ENCODE results near the gene DIDO1. TPM values are rescaled to one million over a fixed set of nuclear protein-coding genes. Genes with fewer than 3 reads are reported as not detected.

DIDO1 gene
- total RNA-seq, 3 donors from 2014 or later (not counting 1 experiment from before 2014, with no cell fraction given): 79.5 to 116 (median 83.4) TPM

- intact Hi-C loops (cut with micrococcal nuclease): no loop called here
- no peak overlapping the region for H3K4me3 Mint-ChIP-seq
Measured at GRCh38 chr20:62889871-62890270, 36.4 kb downstream of the DIDO1 start.

GRCh38 chr20:62889411-62889810, 36.9 kb downstream of the DIDO1 start:
- H3K27ac ChIP-seq (ENCODE audit: low read length): no peak overlapping the region
- H3K36me3 ChIP-seq (ENCODE audit: control insufficient read depth, insufficient read depth, low read length): peaks cover 79% of the 10 kb centered on the region
- no peaks in the 10 kb centered on the region for H3K9me3 ChIP-seq (ENCODE audit: control insufficient read depth, insufficient read depth, low read length)
- peaks cover 6% of the 10 kb centered on the region for H3K36me3 Mint-ChIP-seq
- ATAC-seq (no peak), DNase-seq (no peak)
- H3K27me3 Mint-ChIP-seq (ENCODE audit: low read depth in 2 of 2): no peaks in the 10 kb centered on the region
- H3K4me3 Mint-ChIP-seq: no peak overlapping the region
- no peak overlapping the region for H3K4me3 ChIP-seq (ENCODE audit: low read length)
- H3K27ac Mint-ChIP-seq: no peak overlapping the region
- WGBS (ENCODE audit: insufficient coverage): 97% methylated on average over 8 of the region's 8 CpGs
- H3K27me3 ChIP-seq (ENCODE audit: control insufficient read depth, insufficient read depth, low read length): no peaks in the 10 kb centered on the region
- intact Hi-C loops (cut with micrococcal nuclease): no loop called here
- H3K4me1 ChIP-seq (ENCODE audit: control insufficient read depth, insufficient read depth, low read length): peaks cover 13% of the 10 kb centered on the region
- H3K4me1 Mint-ChIP-seq: peaks cover 5 to 6% of the 10 kb centered on the region in 2 donors
- TF ChIP-seq CTCF (IDR thresholded peaks at IDR 0.05): no peak
- H3K9me3 Mint-ChIP-seq: no peaks in the 10 kb centered on the region

More at GRCh38 chr20:62889871-62890270, 36.4 kb downstream of the DIDO1 start:
- H3K36me3 Mint-ChIP-seq: peaks cover 7% of the 10 kb centered on the region
- WGBS (ENCODE audit: insufficient coverage): 98% methylated on average over 9 of the region's 9 CpGs
- ATAC-seq (no peak), DNase-seq (no peak)
- no peak overlapping the region for H3K27ac ChIP-seq (ENCODE audit: low read length)
- no peaks in the 10 kb centered on the region for H3K9me3 Mint-ChIP-seq
- no peak overlapping the region for H3K27ac Mint-ChIP-seq
- no peaks in the 10 kb centered on the region for H3K9me3 ChIP-seq (ENCODE audit: control insufficient read depth, insufficient read depth, low read length)
- no peaks in the 10 kb centered on the region for H3K27me3 Mint-ChIP-seq (ENCODE audit: low read depth in 2 of 2)
- H3K36me3 ChIP-seq (ENCODE audit: control insufficient read depth, insufficient read depth, low read length): peaks cover 82% of the 10 kb centered on the region
- H3K4me1 ChIP-seq (ENCODE audit: control insufficient read depth, insufficient read depth, low read length): peaks cover 13% of the 10 kb centered on the region
- no peak overlapping the region for H3K4me3 ChIP-seq (ENCODE audit: low read length)
- no peaks in the 10 kb centered on the region for H3K27me3 ChIP-seq (ENCODE audit: control insufficient read depth, insufficient read depth, low read length)
- TF ChIP-seq CTCF (IDR thresholded peaks at IDR 0.05): no peak
- peaks cover 5 to 6% of the 10 kb centered on the region in 2 donors for H3K4me1 Mint-ChIP-seq

- intact Hi-C loops (cut with micrococcal nuclease): no loop called here
- Histone ChIP-seq H3K27ac (ENCODE audit: low read length) (no peak overlapping the region), H3K4me3 (ENCODE audit: low read length) (no peak overlapping the region), H3K36me3 (ENCODE audit: control insufficient read depth, insufficient read depth, low read length) (peaks cover 74% of the 10 kb centered on the region), H3K4me1 (ENCODE audit: control insufficient read depth, insufficient read depth, low read length) (peaks cover 13% of the 10 kb centered on the region), H3K27me3 (ENCODE audit: control insufficient read depth, insufficient read depth, low read length) (no peaks in the 10 kb centered on the region), H3K9me3 (ENCODE audit: control insufficient read depth, insufficient read depth, low read length) (no peaks in the 10 kb centered on the region)
- Mint-ChIP-seq H3K27ac (no peak overlapping the region), H3K4me3 (no peak overlapping the region), H3K9me3 (no peaks in the 10 kb centered on the region), H3K4me1 (peaks cover 5 to 6% of the 10 kb centered on the region in 2 donors), H3K36me3 (peaks cover under 1% of the 10 kb centered on the region), H3K27me3 (ENCODE audit: low read depth in 2 of 2) (no peaks in the 10 kb centered on the region)
- WGBS (ENCODE audit: insufficient coverage): 95% methylated on average over 17 of the region's 17 CpGs
- no peak for DNase-seq
- no peak for ATAC-seq
- no peak for TF ChIP-seq CTCF (IDR thresholded peaks at IDR 0.05)
Measured at GRCh38 chr20:62888910-62889309, 37.4 kb downstream of the DIDO1 start.

GRCh38 chr20:62888406-62888805, 37.9 kb downstream of the DIDO1 start:
- Mint-ChIP-seq H3K36me3 (no peaks in the 10 kb centered on the region), H3K27me3 (ENCODE audit: low read depth in 2 of 2) (no peaks in the 10 kb centered on the region), H3K9me3 (no peaks in the 10 kb centered on the region), H3K27ac (no peak overlapping the region), H3K4me1 (peaks cover 5 to 6% of the 10 kb centered on the region in 2 donors), H3K4me3 (no peak overlapping the region)
- no peak overlapping the region for H3K27ac ChIP-seq (ENCODE audit: low read length)
- no peak for ATAC-seq
- H3K4me1 ChIP-seq (ENCODE audit: control insufficient read depth, insufficient read depth, low read length): peaks cover 13% of the 10 kb centered on the region
- H3K4me3 ChIP-seq (ENCODE audit: low read length): no peak overlapping the region
- peaks cover 69% of the 10 kb centered on the region for H3K36me3 ChIP-seq (ENCODE audit: control insufficient read depth, insufficient read depth, low read length)
- intact Hi-C loops (cut with micrococcal nuclease): no loop called here
- no peak for DNase-seq
- H3K27me3 ChIP-seq (ENCODE audit: control insufficient read depth, insufficient read depth, low read length): no peaks in the 10 kb centered on the region
- 98% methylated on average over 16 of the region's 16 CpGs for WGBS (ENCODE audit: insufficient coverage)
- no peaks in the 10 kb centered on the region for H3K9me3 ChIP-seq (ENCODE audit: control insufficient read depth, insufficient read depth, low read length)
- TF ChIP-seq CTCF (IDR thresholded peaks at IDR 0.05): no peak
